Measurements from ENCODE around the gene ABHD12. TPM values are rescaled to one million over a fixed set of nuclear protein-coding genes. Genes with fewer than 3 reads are reported as not detected.

Gene ABHD12
- total RNA-seq, 1 donor from 2014 or later = 51.3 TPM

- Mint-ChIP-seq H3K4me1 (ENCODE audit: low read depth) (no peaks in the 10 kb centered on the region), H3K27me3 (no peaks in the 10 kb centered on the region), H3K4me3 (ENCODE audit: low read depth) (no peak overlapping the region), H3K36me3 (ENCODE audit: insufficient read depth) (peaks cover 8% of the 10 kb centered on the region), H3K27ac (peak overlapping the region; percentile 43), H3K9me3 (ENCODE audit: low read depth) (no peaks in the 10 kb centered on the region)
- TF ChIP-seq CTCF (IDR thresholded peaks at IDR 0.05; ENCODE audit: unreplicated experiment) = no peak
- no peak for DNase-seq (ENCODE audit: low spot score, unreplicated experiment)
Observed at GRCh38 chr20:25317351-25318075, 73.1 kb downstream of the ABHD12 start.

- Mint-ChIP-seq H3K36me3 (ENCODE audit: insufficient read depth) (peaks cover 8% of the 10 kb centered on the region), H3K27ac (no peak overlapping the region), H3K27me3 (no peaks in the 10 kb centered on the region), H3K4me1 (ENCODE audit: low read depth) (no peaks in the 10 kb centered on the region), H3K9me3 (ENCODE audit: low read depth) (no peaks in the 10 kb centered on the region), H3K4me3 (ENCODE audit: low read depth) (no peak overlapping the region)
- TF ChIP-seq CTCF (IDR thresholded peaks at IDR 0.05; ENCODE audit: unreplicated experiment) = no peak
- no peak for DNase-seq (ENCODE audit: low spot score, unreplicated experiment)
Observed at GRCh38 chr20:25316506-25317190, 74.0 kb downstream of the ABHD12 start.

GRCh38 chr20:25315418-25316210 lies 75.0 kb downstream of the ABHD12 start:
- peaks cover 2% of the 10 kb centered on the region for H3K4me1 Mint-ChIP-seq (ENCODE audit: low read depth)
- TF ChIP-seq CTCF (IDR thresholded peaks at IDR 0.05; ENCODE audit: unreplicated experiment) = no peak
- no peak overlapping the region for H3K4me3 Mint-ChIP-seq (ENCODE audit: low read depth)
- H3K9me3 Mint-ChIP-seq (ENCODE audit: low read depth) = no peaks in the 10 kb centered on the region
- no peak for DNase-seq (ENCODE audit: low spot score, unreplicated experiment)
- peak overlapping the region; percentile 88 for H3K27ac Mint-ChIP-seq
- no peaks in the 10 kb centered on the region for H3K27me3 Mint-ChIP-seq
- peaks cover 8% of the 10 kb centered on the region for H3K36me3 Mint-ChIP-seq (ENCODE audit: insufficient read depth)

- Mint-ChIP-seq H3K27ac (no peak overlapping the region), H3K27me3 (no peaks in the 10 kb centered on the region), H3K4me1 (ENCODE audit: low read depth) (peaks cover 8% of the 10 kb centered on the region), H3K4me3 (ENCODE audit: low read depth) (no peak overlapping the region), H3K36me3 (ENCODE audit: insufficient read depth) (peaks cover 8% of the 10 kb centered on the region), H3K9me3 (ENCODE audit: low read depth) (no peaks in the 10 kb centered on the region)
- no peak for TF ChIP-seq CTCF (IDR thresholded peaks at IDR 0.05; ENCODE audit: unreplicated experiment)
- no peak for DNase-seq (ENCODE audit: low spot score, unreplicated experiment)
Observed at GRCh38 chr20:25314497-25315417, 75.9 kb downstream of the ABHD12 start.
